Activated CD4-positive, alpha-beta T cell treated with anti-CD3 and anti-CD28 coated beads, Interleukin-2, Interleukin-4, amounts not matched to agents 100 ng/mL and 50 ng/mL, durations not matched to agents 16 hours and 8 hours (primary cell): ENCODE measurements around the gene CRCP.
"Not testable (repeated sequence)": the region's sequence is repeated elsewhere in the genome, so short reads cannot be mapped to it uniquely, and the experiment has no call there.

Experiments
- DNase-seq: peaks from one replicate; pipeline ENCODE4 v3.0.0-alpha.2; 2020; ENCODE audit warnings: low spot score

CRCP gene

GRCh38 chr7:66156035-66156434 lies 41.4 kb downstream of the CRCP start:
- DNase-seq, result not testable (repeated sequence)

GRCh38 chr7:66157060-66157459 lies 42.4 kb downstream of the CRCP start:
- DNase-seq, result no peak

- DNase-seq, result no peak
Measured at GRCh38 chr7:66162622-66163021, 48.0 kb downstream of the CRCP start.

GRCh38 chr7:66163186-66163610 lies 48.6 kb downstream of the CRCP start:
- DNase-seq, result no peak

GRCh38 chr7:66164356-66164755 lies 49.7 kb downstream of the CRCP start:
- no peak for DNase-seq

- no peak for DNase-seq
Measured at GRCh38 chr7:66167773-66168387, 53.2 kb downstream of the CRCP start.

- no peak for DNase-seq
Measured at GRCh38 chr7:66169616-66170015, 55.0 kb downstream of the CRCP start.

- no peak for DNase-seq
Measured at GRCh38 chr7:66170309-66171231, 55.9 kb downstream of the CRCP start.

GRCh38 chr7:66172536-66173401 lies 58.1 kb downstream of the CRCP start:
- not testable (repeated sequence) for DNase-seq

- no peak for DNase-seq
Measured at GRCh38 chr7:66173856-66174255, 59.2 kb downstream of the CRCP start.

- DNase-seq, result not testable (repeated sequence)
Measured at GRCh38 chr7:66175006-66175405, 60.4 kb downstream of the CRCP start.

GRCh38 chr7:66176914-66177313 lies 62.3 kb downstream of the CRCP start:
- DNase-seq, result no peak

GRCh38 chr7:66178258-66178657 lies 63.6 kb downstream of the CRCP start:
- no peak for DNase-seq

GRCh38 chr7:66181329-66181728 lies 66.7 kb downstream of the CRCP start:
- DNase-seq, result no peak

- DNase-seq, result no peak
Measured at GRCh38 chr7:66181845-66182244, 67.2 kb downstream of the CRCP start.

GRCh38 chr7:66182920-66183319 lies 68.3 kb downstream of the CRCP start:
- no peak for DNase-seq

- DNase-seq, result no peak
Measured at GRCh38 chr7:66183700-66184099, 69.1 kb downstream of the CRCP start.

GRCh38 chr7:66185680-66186187 lies 71.1 kb downstream of the CRCP start:
- DNase-seq, result no peak

- no peak for DNase-seq
Measured at GRCh38 chr7:66186991-66187390, 72.3 kb downstream of the CRCP start.

GRCh38 chr7:66187905-66188304 lies 73.3 kb downstream of the CRCP start:
- DNase-seq, result no peak

GRCh38 chr7:66188645-66189044 lies 74.0 kb downstream of the CRCP start:
- no peak for DNase-seq
